H9 (cell line): Measurements from ENCODE around the gene INSM1. TPM values are rescaled to one million over a fixed set of nuclear protein-coding genes. Genes with fewer than 3 reads are reported as not detected.

Experiments
- DNase-seq: peaks from one replicate; pipeline ENCODE4 v3.0.0-alpha.2; 2017
- H2AFZ ChIP-seq: one replicate; pipeline ENCODE4 v1.6.1; 2013; ENCODE audit warnings: mild to moderate bottlenecking, low read length, control low read depth, moderate library complexity
- H2AK5ac ChIP-seq: 2 replicates; pipeline ENCODE4 v1.6.1; 2013; ENCODE audit warnings: low read length, control low read depth, mixed read lengths; ENCODE audit not compliant: insufficient read length
- H2BK120ac ChIP-seq: one replicate; pipeline ENCODE4 v1.6.1; 2013; ENCODE audit warnings: low read depth, mild to moderate bottlenecking, low read length, control low read depth, inconsistent platforms; ENCODE audit not compliant: poor library complexity, severe bottlenecking
- H2BK12ac ChIP-seq: 2 replicates; pipeline ENCODE4 v1.6.1; 2013; ENCODE audit warnings: low read length, control low read depth, mixed read lengths, low read depth; ENCODE audit not compliant: insufficient read length
- H2BK15ac ChIP-seq: 2 replicates; pipeline ENCODE4 v1.6.1; 2013; ENCODE audit warnings: low read depth, low read length, control low read depth
- H2BK20ac ChIP-seq: one replicate; pipeline ENCODE4 v1.6.1; 2013; ENCODE audit warnings: low read depth, mild to moderate bottlenecking, low read length, control low read depth, inconsistent platforms; ENCODE audit not compliant: poor library complexity, severe bottlenecking
- H2BK5ac ChIP-seq: 2 replicates; pipeline ENCODE4 v1.6.1; 2013; ENCODE audit warnings: low read length, control low read depth, mixed read lengths; ENCODE audit not compliant: insufficient read length
- H3K14ac ChIP-seq: 2 replicates; pipeline ENCODE4 v1.6.1; 2013; ENCODE audit warnings: low read length, control low read depth; ENCODE audit not compliant: insufficient read depth
- H3K18ac ChIP-seq: 2 replicates; pipeline ENCODE4 v1.6.1; 2013; ENCODE audit warnings: low read depth, mild to moderate bottlenecking, mixed read lengths, low read length, control low read depth; ENCODE audit not compliant: insufficient read length
- H3K23ac ChIP-seq: 2 replicates; pipeline ENCODE4 v1.6.1; 2013; ENCODE audit warnings: low read length, control low read depth, mixed read lengths, low read depth; ENCODE audit not compliant: insufficient read length
- H3K23me2 ChIP-seq: 2 replicates; pipeline ENCODE4 v1.6.1; 2013; ENCODE audit warnings: low read depth, mild to moderate bottlenecking, mixed read lengths, low read length, control low read depth; ENCODE audit not compliant: insufficient read length, poor library complexity, severe bottlenecking
- H3K27ac ChIP-seq: 2 replicates; pipeline ENCODE4 v1.5.1; 2013; ENCODE audit warnings: low read length, control low read depth, mixed read lengths, low read depth; ENCODE audit not compliant: insufficient read length
- H3K27me3 ChIP-seq: 2 replicates; pipeline ENCODE4 v1.6.1; 2013; ENCODE audit warnings: low read length, control low read depth, inconsistent platforms; ENCODE audit not compliant: insufficient read depth
- H3K4ac ChIP-seq: 2 replicates; pipeline ENCODE4 v1.6.1; 2013; ENCODE audit warnings: low read depth, mild to moderate bottlenecking, control low read depth, inconsistent platforms, low read length, moderate library complexity
- H3K4me1 ChIP-seq: 2 replicates; pipeline ENCODE4 v1.6.1; 2013; ENCODE audit warnings: low read length, control low read depth, inconsistent platforms; ENCODE audit not compliant: insufficient read depth
- H3K4me2 ChIP-seq: 2 replicates; pipeline ENCODE4 v1.6.1; 2013; ENCODE audit warnings: low read length, control low read depth, mixed read lengths; ENCODE audit not compliant: insufficient read length, insufficient read depth
- H3K56ac ChIP-seq: 2 replicates; pipeline ENCODE4 v1.6.1; 2013; ENCODE audit warnings: low read depth, mild to moderate bottlenecking, mixed read lengths, low read length, control low read depth; ENCODE audit not compliant: insufficient read length
- H3K79me1 ChIP-seq: 2 replicates; pipeline ENCODE4 v1.6.1; 2013; ENCODE audit warnings: low read depth, mild to moderate bottlenecking, moderate library complexity, low read length, control low read depth, inconsistent platforms; ENCODE audit not compliant: insufficient read depth, poor library complexity, severe bottlenecking
- H3K79me2 ChIP-seq: 2 replicates; pipeline ENCODE4 v1.6.1; 2013; ENCODE audit warnings: low read length, control low read depth, inconsistent platforms; ENCODE audit not compliant: insufficient read depth
- H3K9ac ChIP-seq: 2 replicates; pipeline ENCODE4 v1.6.1; 2013; ENCODE audit warnings: low read length, control low read depth, mixed read lengths; ENCODE audit not compliant: insufficient read length; ENCODE audit errors: extremely low read depth
- H3K9me3 ChIP-seq: one replicate; pipeline ENCODE4 v1.6.1; 2013; ENCODE audit warnings: low read depth, low read length, inconsistent platforms; ENCODE audit not compliant: control insufficient read depth
- H3T11ph ChIP-seq: one replicate; pipeline ENCODE4 v1.6.1; 2013; ENCODE audit warnings: mild to moderate bottlenecking, low read length, control low read depth, inconsistent platforms
- H4K20me1 ChIP-seq: one replicate; pipeline ENCODE4 v1.6.1; 2013; ENCODE audit not compliant: control insufficient read depth, insufficient read length, insufficient read depth
- H4K5ac ChIP-seq: 2 replicates; pipeline ENCODE4 v1.6.1; 2013; ENCODE audit warnings: low read depth, mild to moderate bottlenecking, mixed read lengths, low read length, control low read depth; ENCODE audit not compliant: insufficient read length
- H4K8ac ChIP-seq: replicated peaks from 2 replicates; pipeline ENCODE4 v1.6.1; 2013; ENCODE audit warnings: low read length, control low read depth, mixed read lengths, low read depth; ENCODE audit not compliant: insufficient read length
- H4K91ac ChIP-seq: 2 replicates; pipeline ENCODE4 v1.6.1; 2013; ENCODE audit warnings: low read depth, mild to moderate bottlenecking, moderate library complexity, mixed read lengths, low read length, control low read depth; ENCODE audit not compliant: insufficient read length
- H3K27ac Mint-ChIP-seq, 3 experiments: 2 replicates in 2 of 3; 3 replicates in 1 of 3; pipeline ENCODE4 v1.8.0; 2020 to 2021; ENCODE audit warnings: mixed read lengths in 3 of 3, mild to moderate bottlenecking in 1 of 3, moderate library complexity in 1 of 3
- H3K27me3 Mint-ChIP-seq: 2 replicates; pipeline ENCODE4 v1.8.0; 2021; ENCODE audit warnings: low read depth, mild to moderate bottlenecking, moderate library complexity, mixed read lengths
- H3K36me3 Mint-ChIP-seq, 3 experiments: 2 replicates in 2 of 3; 3 replicates in 1 of 3; pipeline ENCODE4 v1.8.0; 2020 to 2021; ENCODE audit warnings: low read depth in 3 of 3, mixed read lengths in 3 of 3; ENCODE audit not compliant: insufficient read depth in 1 of 3
- H3K4me1 Mint-ChIP-seq, 2 experiments: 2 replicates each; pipeline ENCODE4 v1.8.0; 2020; ENCODE audit warnings: mixed read lengths in 2 of 2
- H3K4me3 Mint-ChIP-seq, 2 experiments: 2 replicates in 1 of 2; 3 replicates in 1 of 2; pipeline ENCODE4 v1.8.0; 2020 to 2021; ENCODE audit warnings: mild to moderate bottlenecking in 2 of 2, mixed read lengths in 2 of 2, moderate library complexity in 1 of 2
- H3K9me3 Mint-ChIP-seq, 2 experiments: 2 replicates in 1 of 2; 3 replicates in 1 of 2; pipeline ENCODE4 v1.8.0; 2020; ENCODE audit warnings: mild to moderate bottlenecking in 2 of 2, mixed read lengths in 2 of 2, moderate library complexity in 1 of 2
- WGBS: extraction: QIAGEN DNeasy Blood & Tissue Kit; methylation state at CpG from one replicate; pipeline ENCODE4 v1.1.7; 2013; ENCODE audit warnings: missing lambda C conversion rate, low lambda C conversion rate, mixed read lengths; ENCODE audit not compliant: insufficient read length; ENCODE audit errors: extremely low coverage; 5-methylcytosine and 5-hydroxymethylcytosine counted together
- total RNA-seq: library from RNA; stranded (reverse); gene quantifications from 2 replicates; pipeline ENCODE4 v1.2.1, GENCODE V29; 2021
- TF ChIP-seq, protein P1 (sequence below): fragments of 200-600 bp; sonication (generic); conservative IDR thresholded peaks from 3 replicates; pipeline ENCODE4 v1.8.0; 2021; ENCODE audit warnings: antibody characterized with exemption, mild to moderate bottlenecking

Gene INSM1
- total RNA-seq, 1 experiment from 2014 or later, result 0.83 TPM

DNA sequence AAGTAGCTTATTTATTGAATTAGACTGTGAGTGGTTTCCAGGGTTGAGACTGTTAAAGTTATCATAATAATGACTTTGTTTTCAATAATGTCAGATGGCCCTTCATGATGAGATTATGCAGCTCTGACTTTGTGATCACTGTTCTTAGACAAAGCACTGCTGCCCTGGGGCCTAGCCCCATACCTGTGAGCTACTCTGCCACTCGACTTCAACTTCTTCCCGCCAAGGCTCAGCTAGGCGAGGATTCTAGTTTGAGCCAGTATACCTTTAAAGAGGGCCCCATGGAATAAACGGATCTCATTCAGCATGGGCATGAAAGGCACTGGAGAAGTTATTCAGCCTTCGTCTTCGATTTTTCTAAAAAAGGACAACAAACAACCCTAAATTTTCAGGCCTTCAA lies 45.0 kb upstream of the INSM1 start:
- Histone ChIP-seq H3K79me1 (no peaks in the 10 kb centered on the region), H2BK12ac (no peak overlapping the region), H2BK20ac (no peak overlapping the region), H3K4me2 (no peak overlapping the region), H4K8ac (no peak overlapping the region), H4K5ac (no peak overlapping the region), H3K23me2 (no peaks in the 10 kb centered on the region), H3T11ph (no peak overlapping the region), H3K4me1 (no peaks in the 10 kb centered on the region), H3K56ac (no peak overlapping the region), H3K27ac (no peak overlapping the region), H3K79me2 (no peaks in the 10 kb centered on the region), H2BK5ac (no peak overlapping the region), H2BK120ac (no peak overlapping the region), H3K14ac (no peak overlapping the region), H3K9ac (no peak overlapping the region), H2AFZ (no peak overlapping the region), H3K4ac (no peak overlapping the region), H2BK15ac (no peak overlapping the region), H4K20me1 (no peaks in the 10 kb centered on the region), H3K23ac (no peak overlapping the region), H2AK5ac (no peak overlapping the region), H3K18ac (no peak overlapping the region), H3K9me3 (no peaks in the 10 kb centered on the region), H4K91ac (no peak overlapping the region), H3K27me3 (no peaks in the 10 kb centered on the region)
- no peaks in the 10 kb centered on the region for H3K4me1 Mint-ChIP-seq
- TF ChIP-seq, protein P1, sequence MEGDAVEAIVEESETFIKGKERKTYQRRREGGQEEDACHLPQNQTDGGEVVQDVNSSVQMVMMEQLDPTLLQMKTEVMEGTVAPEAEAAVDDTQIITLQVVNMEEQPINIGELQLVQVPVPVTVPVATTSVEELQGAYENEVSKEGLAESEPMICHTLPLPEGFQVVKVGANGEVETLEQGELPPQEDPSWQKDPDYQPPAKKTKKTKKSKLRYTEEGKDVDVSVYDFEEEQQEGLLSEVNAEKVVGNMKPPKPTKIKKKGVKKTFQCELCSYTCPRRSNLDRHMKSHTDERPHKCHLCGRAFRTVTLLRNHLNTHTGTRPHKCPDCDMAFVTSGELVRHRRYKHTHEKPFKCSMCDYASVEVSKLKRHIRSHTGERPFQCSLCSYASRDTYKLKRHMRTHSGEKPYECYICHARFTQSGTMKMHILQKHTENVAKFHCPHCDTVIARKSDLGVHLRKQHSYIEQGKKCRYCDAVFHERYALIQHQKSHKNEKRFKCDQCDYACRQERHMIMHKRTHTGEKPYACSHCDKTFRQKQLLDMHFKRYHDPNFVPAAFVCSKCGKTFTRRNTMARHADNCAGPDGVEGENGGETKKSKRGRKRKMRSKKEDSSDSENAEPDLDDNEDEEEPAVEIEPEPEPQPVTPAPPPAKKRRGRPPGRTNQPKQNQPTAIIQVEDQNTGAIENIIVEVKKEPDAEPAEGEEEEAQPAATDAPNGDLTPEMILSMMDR, result no peak
- no peak overlapping the region for H3K4me3 Mint-ChIP-seq
- no peak overlapping the region for H3K27ac Mint-ChIP-seq
- WGBS, result no CpG with 5 or more reads among the region's 6 CpGs
- peaks cover 2% of the 10 kb centered on the region for H3K27me3 Mint-ChIP-seq
- H3K36me3 Mint-ChIP-seq, result no peaks in the 10 kb centered on the region
- no peak for DNase-seq
- H3K9me3 Mint-ChIP-seq, result peaks cover 0 to 3% of the 10 kb centered on the region in 2 experiments; a peak in 2 of 5 replicates
